ENCODE measurements around the gene GRID2. TPM values are rescaled to one million over a fixed set of nuclear protein-coding genes. Genes with fewer than 3 reads are reported as not detected.

The GRID2 gene
- total RNA-seq, 1 donor from 2014 or later, result 1.3 TPM

- TF ChIP-seq CTCF (conservative IDR thresholded peaks at IDR 0.05), result no peak
- H3K27me3 Mint-ChIP-seq (ENCODE audit: low read depth), result no peaks in the 10 kb centered on the region
- no peak overlapping the region for H3K27ac Mint-ChIP-seq (ENCODE audit: unreplicated experiment)
- H3K9me3 Mint-ChIP-seq, result no peaks in the 10 kb centered on the region
- DNase-seq (ENCODE audit: low read depth, low spot score), result no peak
- no peaks in the 10 kb centered on the region for H3K4me1 Mint-ChIP-seq
- H3K4me3 Mint-ChIP-seq, result no peak overlapping the region
- H3K36me3 Mint-ChIP-seq (ENCODE audit: low read depth), result no peaks in the 10 kb centered on the region
Measured at GRCh38 chr4:93448691-93449293, 1145.0 kb downstream of the GRID2 start.

- no peaks in the 10 kb centered on the region for H3K36me3 Mint-ChIP-seq (ENCODE audit: low read depth)
- H3K27ac Mint-ChIP-seq (ENCODE audit: unreplicated experiment), result no peak overlapping the region
- no peak overlapping the region for H3K4me3 Mint-ChIP-seq
- no peak for DNase-seq (ENCODE audit: low read depth, low spot score)
- TF ChIP-seq CTCF (conservative IDR thresholded peaks at IDR 0.05), result no peak
- H3K9me3 Mint-ChIP-seq, result no peaks in the 10 kb centered on the region
- H3K4me1 Mint-ChIP-seq, result no peaks in the 10 kb centered on the region
- no peaks in the 10 kb centered on the region for H3K27me3 Mint-ChIP-seq (ENCODE audit: low read depth)
Measured at GRCh38 chr4:93451954-93452353, 1148.2 kb downstream of the GRID2 start.

DNA sequence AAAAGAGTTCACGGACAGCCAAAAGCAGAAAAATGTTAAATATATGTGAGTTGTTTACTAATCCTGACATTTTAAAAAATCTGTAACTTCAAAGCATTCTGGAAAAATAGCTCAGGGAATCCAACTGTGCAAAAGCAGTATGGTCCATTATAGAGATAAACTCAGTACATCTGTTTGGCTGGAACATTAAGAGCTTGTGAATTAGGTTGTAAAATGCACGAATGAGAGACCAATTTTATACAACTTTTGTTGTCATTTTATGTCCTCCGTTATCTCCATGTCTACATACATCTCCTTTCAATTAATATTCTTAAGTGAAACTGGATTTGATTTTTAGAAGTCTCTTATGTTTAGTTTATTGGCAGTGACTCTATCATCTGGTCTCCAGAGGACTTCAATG, 1157.8 kb downstream of the GRID2 start:
- no peak for TF ChIP-seq CTCF (conservative IDR thresholded peaks at IDR 0.05)
- Mint-ChIP-seq H3K4me1 (no peaks in the 10 kb centered on the region), H3K36me3 (ENCODE audit: low read depth) (no peaks in the 10 kb centered on the region)

DNA sequence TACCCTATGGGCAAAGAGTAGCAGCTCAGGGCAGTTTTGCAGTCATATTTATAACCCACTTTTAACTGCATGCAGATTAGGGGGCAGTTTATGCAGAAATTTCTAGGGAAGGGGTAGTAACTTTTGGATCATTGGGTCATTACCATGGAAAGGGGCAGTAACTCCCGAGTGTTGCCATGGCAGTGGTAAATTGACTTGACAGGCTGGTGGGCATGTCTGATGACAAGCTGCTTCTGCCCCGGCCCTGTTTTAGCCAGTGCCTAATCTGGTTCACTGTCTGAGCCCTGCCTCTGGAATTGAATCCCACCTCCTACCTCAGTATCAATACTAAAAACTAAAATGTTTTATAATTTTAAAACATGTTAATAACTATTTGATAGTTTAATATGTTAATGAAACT, 1162.7 kb downstream of the GRID2 start:
- Mint-ChIP-seq H3K4me3 (no peak overlapping the region), H3K9me3 (no peaks in the 10 kb centered on the region), H3K27ac (ENCODE audit: unreplicated experiment) (no peak overlapping the region), H3K36me3 (ENCODE audit: low read depth) (no peaks in the 10 kb centered on the region), H3K4me1 (no peaks in the 10 kb centered on the region), H3K27me3 (ENCODE audit: low read depth) (no peaks in the 10 kb centered on the region)
- no peak for DNase-seq (ENCODE audit: low read depth, low spot score)
- no peak for TF ChIP-seq CTCF (conservative IDR thresholded peaks at IDR 0.05)

More for the DNA sequence above, 1157.8 kb downstream of the GRID2 start:
- no peak overlapping the region for H3K4me3 Mint-ChIP-seq
- H3K27me3 Mint-ChIP-seq (ENCODE audit: low read depth), result no peaks in the 10 kb centered on the region
- no peak overlapping the region for H3K27ac Mint-ChIP-seq (ENCODE audit: unreplicated experiment)
- H3K9me3 Mint-ChIP-seq, result no peaks in the 10 kb centered on the region
- no peak for DNase-seq (ENCODE audit: low read depth, low spot score)

DNA sequence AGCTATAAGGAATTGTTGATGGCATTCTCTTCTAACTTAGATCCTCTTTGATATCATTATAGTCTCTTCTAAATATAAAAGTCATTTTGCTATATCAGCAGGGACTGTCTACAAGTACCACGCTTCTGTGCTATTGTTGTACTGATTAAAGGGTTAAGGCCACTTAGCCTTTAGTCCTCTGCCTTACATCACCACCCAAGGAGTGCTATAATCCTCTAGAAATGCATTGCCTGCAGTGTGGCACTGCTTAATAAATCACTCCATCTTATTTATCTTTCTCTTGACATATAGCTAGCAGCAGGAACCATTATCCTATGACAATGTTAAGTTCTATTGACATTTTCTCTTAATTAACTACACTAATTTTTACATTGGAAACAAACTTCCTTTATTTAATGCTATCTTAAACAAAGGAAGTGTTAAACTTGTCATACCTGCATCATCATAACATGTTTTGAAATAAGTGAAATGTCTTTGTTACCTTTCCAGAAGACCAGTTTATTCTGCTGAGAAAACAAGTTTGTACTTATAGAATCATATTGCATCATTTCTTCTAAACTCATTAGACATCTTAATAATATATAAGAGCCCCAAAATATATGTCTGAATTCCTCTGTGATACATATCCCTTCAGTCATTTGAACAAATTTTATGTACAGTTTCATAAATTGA, 1163.9 kb downstream of the GRID2 start:
- no peaks in the 10 kb centered on the region for H3K27me3 Mint-ChIP-seq (ENCODE audit: low read depth)
- H3K27ac Mint-ChIP-seq (ENCODE audit: unreplicated experiment), result no peak overlapping the region
- DNase-seq (ENCODE audit: low read depth, low spot score), result no peak
- H3K4me3 Mint-ChIP-seq, result no peak overlapping the region
- H3K4me1 Mint-ChIP-seq, result no peaks in the 10 kb centered on the region
- H3K36me3 Mint-ChIP-seq (ENCODE audit: low read depth), result no peaks in the 10 kb centered on the region
- H3K9me3 Mint-ChIP-seq, result no peaks in the 10 kb centered on the region
- TF ChIP-seq CTCF (conservative IDR thresholded peaks at IDR 0.05), result no peak

Data from neural crest cell (in vitro differentiated cells).